Activated effector memory CD4-positive, alpha-beta T cell treated with Interleukin-2 at 50 U/mL for 16 hours (primary cell): ENCODE results near the gene MARK3.
"Not testable (repeated sequence)": the region's sequence is repeated elsewhere in the genome, so short reads cannot be mapped to it uniquely, and the experiment has no call there.

Experiments used
- DNase-seq: peaks from one replicate; pipeline ENCODE4 v3.0.0-alpha.2; 2020

Gene MARK3

DNA sequence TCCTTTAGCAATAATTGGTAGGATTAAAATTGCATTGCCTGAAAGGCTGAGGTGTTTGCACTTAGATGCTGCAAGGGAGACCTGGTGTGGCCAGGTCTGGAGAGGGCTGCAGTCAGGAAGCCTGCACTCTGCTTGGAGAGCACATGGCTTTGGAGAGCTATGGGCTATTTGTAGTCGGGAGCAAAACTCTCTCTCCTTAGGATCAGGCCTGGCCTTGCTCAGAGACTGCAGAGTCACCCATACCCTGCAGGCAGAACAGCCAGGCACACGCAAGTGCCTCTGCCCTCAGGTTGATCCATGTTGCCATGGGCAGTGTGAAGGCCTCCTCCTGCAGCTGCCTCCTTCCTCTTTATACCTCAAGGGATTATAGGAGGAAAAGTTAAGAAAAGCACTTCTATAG is 110.6 kb downstream of the MARK3 start:
- no peak for DNase-seq

DNA sequence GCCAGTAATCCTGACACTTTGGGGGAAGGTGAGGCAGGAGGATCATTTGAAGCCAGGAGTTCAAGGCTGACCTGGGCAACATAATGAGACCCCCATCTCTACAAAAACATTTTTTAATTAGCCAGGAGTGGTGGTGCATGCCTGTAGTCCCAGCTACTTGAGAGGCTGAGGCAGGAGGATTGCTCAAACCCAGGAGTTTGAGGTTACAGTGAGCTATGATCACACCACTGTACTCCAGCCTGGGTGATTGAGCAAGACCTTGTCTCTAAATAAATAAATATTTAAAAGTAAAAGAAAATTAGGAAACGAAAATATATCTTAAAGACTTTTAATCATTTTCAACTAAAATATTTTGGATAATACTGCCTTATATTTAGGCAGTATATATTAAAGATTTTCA is 111.6 kb downstream of the MARK3 start:
- DNase-seq = no peak

DNA sequence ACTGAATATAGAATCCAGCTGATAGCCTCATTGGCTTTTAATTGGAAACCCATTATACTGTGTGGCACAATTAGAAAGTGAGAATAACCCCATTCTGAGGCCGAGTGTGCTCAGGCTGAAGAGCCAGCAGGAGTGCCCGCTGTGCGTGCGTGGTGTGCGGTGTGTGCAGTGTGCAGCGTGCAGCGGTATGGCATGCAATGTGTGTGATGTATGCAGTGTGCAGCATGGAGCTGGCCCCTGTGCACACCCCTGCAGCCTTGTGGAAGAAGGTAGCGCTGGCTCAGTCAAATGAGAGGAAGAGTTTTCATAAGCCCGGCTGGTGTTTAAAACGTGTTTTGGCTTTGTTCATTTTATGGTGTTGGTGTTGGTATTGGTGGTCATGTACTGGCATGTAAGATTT is 114.5 kb downstream of the MARK3 start:
- no peak for DNase-seq

DNA sequence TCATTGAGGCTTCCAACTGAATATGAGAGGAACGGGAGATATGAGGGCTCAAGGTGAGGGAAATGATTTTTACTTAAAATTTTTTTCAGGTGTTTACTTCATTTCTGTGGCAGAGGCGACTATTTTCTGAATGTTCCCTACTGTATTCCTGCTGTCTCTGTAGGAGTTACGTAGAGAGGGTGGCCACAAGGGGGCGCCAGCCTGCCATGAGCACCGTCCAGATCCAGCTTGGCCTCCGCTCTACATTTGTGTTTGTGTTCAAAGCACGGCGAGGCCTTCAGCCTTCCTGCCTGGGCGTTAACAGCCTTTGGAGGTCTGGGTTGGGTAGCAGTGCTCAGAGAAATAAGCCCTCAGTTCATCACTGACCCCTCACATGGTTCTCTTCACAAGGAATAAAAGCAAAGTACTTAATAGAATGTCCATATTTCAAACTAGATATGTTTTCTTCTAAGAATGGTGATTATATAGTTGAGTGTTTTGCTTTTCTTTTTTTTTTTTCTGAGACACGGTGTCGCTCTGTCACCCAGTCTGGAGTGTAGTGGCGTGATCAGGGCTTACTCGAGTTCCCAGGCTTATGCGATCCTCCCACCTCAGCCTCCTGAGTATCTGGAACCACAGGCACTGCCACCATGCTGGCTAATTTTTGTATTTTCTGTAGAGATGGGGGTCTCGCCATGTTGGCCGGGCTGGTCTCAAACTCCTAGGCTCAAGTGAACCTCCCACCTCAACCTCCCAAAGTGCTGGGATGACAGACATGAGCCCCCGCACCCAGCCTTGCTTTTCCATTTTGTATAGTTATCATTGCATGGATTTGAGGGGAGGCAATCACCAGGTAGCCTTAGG is 115.2 kb downstream of the MARK3 start:
- DNase-seq = peak; percentile 59

DNA sequence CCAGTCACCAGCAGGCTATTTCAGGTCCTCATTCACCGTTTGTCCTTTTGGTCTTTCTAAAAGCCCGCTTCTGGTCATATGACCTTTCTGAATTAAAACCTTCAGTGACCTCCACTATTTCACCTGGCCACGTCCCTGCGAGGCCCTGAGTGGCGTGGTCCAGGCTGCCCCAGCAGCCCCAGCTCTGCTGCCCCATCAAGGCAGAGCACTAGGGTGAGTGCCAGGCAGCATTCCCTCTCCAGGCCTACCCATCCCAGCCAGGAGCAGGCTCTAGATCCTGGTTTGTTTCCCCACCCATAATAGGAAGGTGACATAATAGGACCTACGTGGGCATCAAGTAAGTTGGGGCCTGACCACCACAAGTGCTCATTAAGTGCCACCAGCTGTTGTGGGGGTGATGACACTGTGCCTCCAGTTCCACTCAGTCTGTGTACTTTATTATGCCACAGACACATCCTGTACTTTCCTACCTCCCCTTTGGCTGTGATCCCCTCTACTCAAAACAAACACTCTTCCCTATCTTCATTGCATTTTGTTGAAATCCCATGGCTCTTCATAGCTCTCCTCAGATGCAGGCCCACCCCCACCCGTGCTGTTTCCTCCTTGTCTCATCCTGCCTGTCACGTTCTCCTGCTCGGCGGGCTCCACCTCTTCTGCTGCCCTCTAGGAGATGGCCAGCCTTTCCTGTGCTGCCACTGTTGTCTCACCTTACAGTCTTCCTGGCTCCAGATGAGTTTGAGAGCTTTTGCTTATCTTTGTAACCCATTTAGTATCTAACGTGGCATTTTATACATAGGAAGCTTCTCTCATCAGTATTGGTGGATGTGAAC is 116.0 kb downstream of the MARK3 start:
- no peak for DNase-seq

DNA sequence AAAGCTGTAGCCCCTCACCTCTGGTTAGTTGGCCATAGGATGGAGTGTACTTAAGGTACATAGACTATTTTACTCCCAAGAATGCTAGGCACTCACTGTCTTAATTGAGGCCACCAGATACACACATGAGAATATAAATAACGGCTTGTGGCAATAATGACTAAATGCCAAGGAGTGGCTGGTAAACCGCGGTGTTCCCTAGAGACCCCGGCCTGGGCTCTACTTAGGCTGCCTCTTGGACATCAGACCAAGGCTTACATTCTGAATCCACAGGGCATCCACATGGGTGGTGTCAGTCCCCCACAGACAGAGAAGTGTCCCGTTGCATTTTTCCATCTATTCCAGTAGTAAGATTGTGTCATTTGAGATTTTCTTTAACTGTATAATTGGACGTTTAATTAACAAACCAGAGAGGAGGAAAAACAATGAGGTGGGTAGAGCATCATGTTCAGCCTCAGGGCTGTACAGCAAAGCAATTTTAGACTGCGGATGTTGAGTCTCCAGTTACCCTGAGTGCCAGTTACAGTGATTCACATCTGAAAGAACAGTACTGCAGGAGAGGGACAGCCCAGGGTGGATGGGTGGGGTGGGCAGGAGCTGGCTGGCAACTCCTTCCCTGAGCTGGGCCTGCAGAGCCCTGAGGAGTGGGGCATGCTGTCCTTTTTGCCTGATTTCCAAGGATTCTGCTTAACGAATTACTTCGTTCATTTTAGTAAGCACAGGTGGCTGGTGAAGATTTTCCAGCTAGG is 116.9 kb downstream of the MARK3 start:
- no peak for DNase-seq

DNA sequence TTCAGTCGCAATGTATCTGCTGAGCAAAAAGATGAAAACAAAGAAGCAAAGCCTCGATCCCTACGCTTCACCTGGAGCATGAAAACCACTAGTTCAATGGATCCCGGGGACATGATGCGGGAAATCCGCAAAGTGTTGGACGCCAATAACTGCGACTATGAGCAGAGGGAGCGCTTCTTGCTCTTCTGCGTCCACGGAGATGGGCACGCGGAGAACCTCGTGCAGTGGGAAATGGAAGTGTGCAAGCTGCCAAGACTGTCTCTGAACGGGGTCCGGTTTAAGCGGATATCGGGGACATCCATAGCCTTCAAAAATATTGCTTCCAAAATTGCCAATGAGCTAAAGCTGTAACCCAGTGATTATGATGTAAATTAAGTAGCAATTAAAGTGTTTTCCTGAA is 117.7 kb downstream of the MARK3 start:
- DNase-seq = no peak

- no peak for DNase-seq
These were observed 118.1 kb downstream of the MARK3 start for GRCh38 chr14:103503296-103503695.

- no peak for DNase-seq
These were observed 119.9 kb downstream of the MARK3 start for GRCh38 chr14:103504991-103505565.

DNA sequence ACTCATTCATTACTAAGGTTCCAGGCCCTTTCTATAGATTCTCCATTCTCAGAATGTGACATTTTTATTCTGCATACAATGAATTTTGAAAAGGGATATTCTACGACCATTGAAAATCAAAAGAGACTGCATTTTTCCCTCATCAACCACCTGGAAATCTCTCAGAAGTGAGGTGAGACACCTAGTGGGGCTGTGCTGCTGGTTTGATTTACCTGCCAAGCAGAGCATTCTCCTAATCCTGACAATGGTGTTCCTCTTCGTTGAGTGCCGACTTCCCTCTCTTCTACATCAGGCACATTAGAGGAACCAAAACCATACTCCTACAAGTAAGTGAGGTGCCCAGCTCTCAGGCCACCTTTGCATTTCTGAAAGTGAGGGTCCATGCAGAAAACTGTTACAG is 122.5 kb downstream of the MARK3 start:
- DNase-seq = no peak

DNA sequence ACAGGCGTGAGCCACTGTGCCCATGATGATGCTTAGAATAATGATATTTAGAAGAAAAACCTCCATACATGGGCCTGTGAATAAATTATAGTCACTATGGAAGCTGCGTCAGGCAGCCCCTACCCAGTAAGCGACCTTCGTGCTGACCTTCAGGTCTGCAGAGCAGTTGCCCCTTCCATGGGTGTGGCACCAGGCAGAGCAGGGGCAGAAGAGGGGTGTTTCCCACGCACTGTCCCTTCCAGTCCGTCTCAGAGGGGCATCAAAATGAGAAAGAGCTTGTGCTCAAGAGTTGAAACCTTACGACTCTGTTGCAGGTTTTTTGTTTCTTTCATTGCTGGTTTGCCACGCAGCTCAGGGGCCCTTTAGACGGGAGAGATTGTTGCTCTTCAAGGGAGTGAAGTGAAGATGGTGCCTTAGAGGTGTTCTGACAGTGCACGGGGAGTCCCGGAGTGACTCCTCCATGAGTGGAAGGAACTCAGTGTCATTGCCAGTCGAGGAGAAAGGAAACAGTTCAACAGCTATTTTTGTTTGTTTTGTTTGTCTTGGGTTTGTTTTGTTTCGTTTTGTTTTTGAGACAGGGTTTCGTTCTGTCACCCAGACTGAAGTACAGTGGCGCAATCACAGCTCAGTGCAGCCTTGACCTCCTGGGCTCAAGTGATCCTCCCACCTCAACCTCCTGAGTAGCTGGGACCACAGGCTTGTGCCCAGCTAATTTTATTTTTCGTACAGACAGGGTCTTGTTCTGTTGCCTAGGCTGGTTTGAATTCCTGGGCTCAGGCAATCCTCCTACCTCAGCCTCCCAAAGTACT is 123.5 kb downstream of the MARK3 start:
- DNase-seq = no peak

DNA sequence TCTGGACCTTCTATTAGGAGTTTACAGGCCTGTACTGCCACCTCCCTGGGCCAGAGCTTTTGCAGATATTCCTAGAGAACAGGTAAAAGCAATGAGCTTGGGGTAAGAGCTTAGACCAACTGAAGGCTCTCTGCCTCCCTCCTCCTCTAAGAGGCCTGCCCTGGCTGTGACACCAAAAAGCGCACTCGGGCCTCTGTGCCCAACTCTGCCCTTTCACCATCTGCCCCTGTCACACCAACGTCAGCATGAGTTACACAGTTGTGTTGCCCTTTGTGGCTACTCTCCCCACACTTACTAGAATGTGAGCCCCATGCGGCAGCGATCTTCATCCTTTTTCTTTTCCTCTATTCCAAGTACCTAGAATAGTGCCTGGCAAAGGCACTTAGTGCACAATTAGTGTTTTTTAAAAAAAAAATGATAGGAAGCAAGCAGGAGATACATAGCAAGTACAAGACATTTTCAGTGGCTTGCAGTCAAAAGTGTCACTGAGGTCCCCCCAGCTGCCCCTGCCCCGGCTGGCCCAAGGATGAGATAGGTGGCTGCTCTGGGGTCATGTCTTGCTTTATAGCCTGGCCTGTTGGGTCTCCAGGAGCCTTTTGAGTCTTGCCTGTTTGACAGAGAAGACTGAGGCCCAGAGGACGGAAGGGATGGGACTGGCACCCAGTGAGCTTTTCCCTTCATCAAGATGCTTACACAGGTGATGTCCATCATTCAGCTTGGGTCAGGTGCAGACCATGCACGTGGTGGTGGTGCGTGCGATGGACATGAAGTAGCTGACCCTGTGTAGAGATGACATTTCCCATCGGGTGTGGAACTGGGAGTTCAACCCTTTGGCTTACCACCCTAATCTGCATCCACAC is 124.9 kb downstream of the MARK3 start:
- no peak for DNase-seq

- no peak for DNase-seq
These were observed 125.8 kb downstream of the MARK3 start for GRCh38 chr14:103510724-103511693.

GRCh38 chr14:103512180-103512579 is 127.0 kb downstream of the MARK3 start:
- DNase-seq = not testable (repeated sequence)

DNA sequence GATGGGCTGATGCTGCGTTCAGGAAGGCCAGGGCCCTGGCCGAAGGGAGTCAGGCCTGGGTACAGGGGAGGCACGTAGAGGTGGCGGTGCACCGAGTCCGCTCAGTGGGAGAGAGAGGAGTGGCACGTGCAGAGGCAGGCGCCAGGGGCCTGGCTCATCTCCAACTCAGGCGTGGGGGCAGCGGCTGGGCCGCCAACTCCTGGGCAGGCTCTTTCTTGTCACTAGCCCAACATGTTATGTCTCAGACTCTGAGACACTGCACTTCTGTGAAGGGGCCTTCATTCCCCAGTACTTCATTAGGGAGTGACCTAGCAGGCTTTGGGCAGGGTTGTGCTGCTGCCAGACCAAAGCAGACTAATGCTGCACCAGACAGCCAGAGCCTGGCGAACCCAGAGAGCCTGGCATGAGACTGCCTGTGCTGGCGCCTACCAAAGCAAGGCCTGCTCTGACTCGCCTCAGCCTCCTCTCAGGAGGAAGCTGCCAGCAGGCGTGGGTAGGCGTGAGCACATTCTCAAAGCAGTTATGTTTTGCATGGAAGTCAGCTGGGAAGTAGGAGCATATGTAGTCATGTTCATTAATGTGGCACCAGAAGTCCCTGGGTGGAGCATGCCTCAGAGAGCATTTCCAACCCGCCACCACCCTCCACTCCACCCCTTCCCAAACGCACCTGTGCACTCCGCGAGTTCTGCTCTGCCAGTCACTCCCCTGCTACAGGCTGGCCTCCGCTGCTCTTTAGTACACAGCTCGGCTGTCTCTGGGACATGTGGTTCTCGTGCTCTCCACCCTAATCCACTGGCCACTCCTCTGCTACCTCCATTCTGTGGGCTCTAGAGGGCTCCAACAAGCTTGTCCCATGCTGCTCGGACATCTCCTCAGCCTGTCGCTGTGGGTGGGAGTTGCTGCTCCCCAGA is 127.7 kb downstream of the MARK3 start:
- no peak for DNase-seq

DNA sequence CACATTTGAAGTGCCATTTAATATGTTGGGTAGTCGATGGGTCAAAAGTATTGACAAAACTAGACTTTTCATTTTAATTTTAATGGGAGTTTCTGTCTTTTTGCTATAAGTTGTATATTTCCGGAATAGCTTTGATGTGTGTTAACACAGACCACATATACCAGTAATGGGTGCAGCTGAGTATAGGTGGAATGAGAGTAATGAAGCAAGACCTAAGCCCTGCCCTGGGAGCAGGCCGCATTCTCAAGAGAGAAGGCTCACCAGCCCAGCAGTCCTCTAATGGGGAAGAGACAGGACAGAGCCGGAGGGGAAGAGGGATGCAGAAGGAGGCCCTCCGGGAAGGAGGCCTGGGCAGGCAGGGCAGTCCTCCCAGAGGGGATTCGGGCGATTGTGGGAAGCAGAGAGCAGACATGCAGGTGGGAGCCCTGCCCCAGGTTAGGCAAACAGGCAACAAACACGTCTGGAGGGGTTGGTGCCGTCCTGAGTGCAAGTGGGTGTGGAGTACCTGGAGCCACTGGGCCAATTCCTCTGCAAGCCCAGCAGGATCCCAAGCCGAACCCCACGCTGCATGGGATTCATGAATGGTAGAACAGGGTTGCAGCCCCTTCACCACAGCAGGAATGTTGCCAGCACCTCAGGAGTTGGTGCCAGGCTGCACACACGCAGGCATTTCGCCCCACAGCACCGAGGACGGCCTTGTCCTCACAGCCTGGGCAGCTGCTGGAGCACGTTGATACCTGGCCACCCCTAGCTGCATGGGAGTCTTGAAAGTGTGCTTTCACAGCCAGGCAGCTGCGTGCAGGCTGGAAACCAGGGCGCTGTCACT is 129.6 kb downstream of the MARK3 start:
- DNase-seq = no peak

DNA sequence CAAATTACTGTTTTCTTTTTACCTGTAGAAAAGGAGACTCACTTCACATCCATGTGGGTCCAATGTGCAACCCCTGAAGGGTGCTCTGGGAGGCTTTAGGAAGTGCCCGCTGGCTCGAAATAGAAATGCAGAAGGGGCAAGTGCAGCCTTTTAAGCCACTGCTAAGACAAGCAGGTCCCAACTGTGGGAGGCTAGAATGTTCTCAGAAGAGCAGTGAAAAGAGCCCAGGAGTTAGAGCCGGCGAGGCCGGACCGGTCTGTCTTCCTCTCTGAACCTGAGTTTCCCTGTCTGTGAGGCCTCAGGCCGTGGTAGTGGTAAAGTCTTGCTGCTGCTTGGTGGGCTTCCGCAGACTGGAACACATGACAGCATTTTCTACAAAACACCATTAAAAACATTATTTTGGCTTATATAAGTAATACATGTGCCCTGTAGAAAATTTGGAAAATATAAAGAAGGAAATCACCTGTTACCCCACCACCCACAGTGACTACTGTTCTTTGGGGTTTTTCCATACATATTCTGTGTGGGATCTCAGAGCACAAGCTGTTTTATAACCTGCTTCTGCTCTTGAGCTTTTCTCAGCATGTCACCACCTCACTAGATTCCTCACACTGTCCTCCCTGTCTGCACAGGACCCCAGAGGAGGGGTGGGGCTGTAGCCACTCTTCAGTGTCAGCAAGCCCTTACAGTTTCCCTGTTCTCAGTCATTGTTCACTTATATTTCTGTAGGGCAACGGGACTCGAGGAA is 131.4 kb downstream of the MARK3 start:
- no peak for DNase-seq
